Measurements from ENCODE around the gene AGAP1. TPM values are rescaled to one million over a fixed set of nuclear protein-coding genes. Genes with fewer than 3 reads are reported as not detected.

Gene AGAP1
- total RNA-seq, 1 donor: 18.5 TPM

- peaks cover 4% of the 10 kb centered on the region for H3K36me3 ChIP-seq (ENCODE audit: insufficient read depth, low read length)
- no peak overlapping the region for H2AFZ ChIP-seq (ENCODE audit: low read length)
- no peaks in the 10 kb centered on the region for H3K4me1 ChIP-seq (ENCODE audit: insufficient read depth, low read length)
- H3K27ac ChIP-seq (ENCODE audit: low read depth, low read length): no peak overlapping the region
- DNase-seq (ENCODE audit: insufficient read length, low spot score, missing footprints): peak; percentile 10
- H4K20me1 ChIP-seq (ENCODE audit: insufficient read depth, low read length): no peaks in the 10 kb centered on the region
- no peaks in the 10 kb centered on the region for H3K9me3 ChIP-seq (ENCODE audit: low read depth, low read length)
- no peaks in the 10 kb centered on the region for H3K79me2 ChIP-seq (ENCODE audit: insufficient read depth, low read length)
- TF ChIP-seq CTCF (IDR thresholded peaks at IDR 0.05; ENCODE audit: extremely low read depth, low read depth, low read length): no peak
- H3K4me3 ChIP-seq (ENCODE audit: insufficient read depth, low read length): no peak overlapping the region
- no peak overlapping the region for H3K4me2 ChIP-seq (ENCODE audit: insufficient read depth, low read length)
- H3K27me3 ChIP-seq (ENCODE audit: insufficient read depth, low read length): no peaks in the 10 kb centered on the region
These were observed 474.3 kb downstream of the AGAP1 start for GRCh38 chr2:235968155-235968554.

- H3K9me3 ChIP-seq (ENCODE audit: low read depth, low read length): no peaks in the 10 kb centered on the region
- no peak for TF ChIP-seq CTCF (IDR thresholded peaks at IDR 0.05; ENCODE audit: extremely low read depth, low read depth, low read length)
- H3K79me2 ChIP-seq (ENCODE audit: insufficient read depth, low read length): no peaks in the 10 kb centered on the region
These were observed 474.9 kb downstream of the AGAP1 start for GRCh38 chr2:235968616-235969324.

GRCh38 chr2:235970204-235971040 is 476.6 kb downstream of the AGAP1 start:
- H3K4me1 ChIP-seq (ENCODE audit: insufficient read depth, low read length): no peaks in the 10 kb centered on the region
- no peak overlapping the region for H3K4me3 ChIP-seq (ENCODE audit: insufficient read depth, low read length)
- DNase-seq (ENCODE audit: insufficient read length, low spot score, missing footprints): no peak
- H3K9me3 ChIP-seq (ENCODE audit: low read depth, low read length): no peaks in the 10 kb centered on the region
- H4K20me1 ChIP-seq (ENCODE audit: insufficient read depth, low read length): peaks cover 2% of the 10 kb centered on the region
- TF ChIP-seq CTCF (IDR thresholded peaks at IDR 0.05; ENCODE audit: extremely low read depth, low read depth, low read length): no peak
- H2AFZ ChIP-seq (ENCODE audit: low read length): no peak overlapping the region
- H3K4me2 ChIP-seq (ENCODE audit: insufficient read depth, low read length): no peak overlapping the region
- no peaks in the 10 kb centered on the region for H3K27me3 ChIP-seq (ENCODE audit: insufficient read depth, low read length)
- H3K36me3 ChIP-seq (ENCODE audit: insufficient read depth, low read length): peaks cover 4% of the 10 kb centered on the region
- no peaks in the 10 kb centered on the region for H3K79me2 ChIP-seq (ENCODE audit: insufficient read depth, low read length)
- no peak overlapping the region for H3K27ac ChIP-seq (ENCODE audit: low read depth, low read length)

More at GRCh38 chr2:235968616-235969324, 474.9 kb downstream of the AGAP1 start:
- Histone ChIP-seq H4K20me1 (ENCODE audit: insufficient read depth, low read length) (peaks cover 2% of the 10 kb centered on the region), H2AFZ (ENCODE audit: low read length) (no peak overlapping the region), H3K4me2 (ENCODE audit: insufficient read depth, low read length) (no peak overlapping the region), H3K27ac (ENCODE audit: low read depth, low read length) (no peak overlapping the region), H3K27me3 (ENCODE audit: insufficient read depth, low read length) (no peaks in the 10 kb centered on the region), H3K4me3 (ENCODE audit: insufficient read depth, low read length) (no peak overlapping the region), H3K4me1 (ENCODE audit: insufficient read depth, low read length) (no peaks in the 10 kb centered on the region), H3K36me3 (ENCODE audit: insufficient read depth, low read length) (peaks cover 4% of the 10 kb centered on the region)
- DNase-seq (ENCODE audit: insufficient read length, low spot score, missing footprints): no peak

- Histone ChIP-seq H2AFZ (ENCODE audit: low read length) (no peak overlapping the region), H3K79me2 (ENCODE audit: insufficient read depth, low read length) (no peaks in the 10 kb centered on the region), H4K20me1 (ENCODE audit: insufficient read depth, low read length) (peaks cover 2% of the 10 kb centered on the region), H3K4me1 (ENCODE audit: insufficient read depth, low read length) (no peaks in the 10 kb centered on the region), H3K4me2 (ENCODE audit: insufficient read depth, low read length) (no peak overlapping the region), H3K9me3 (ENCODE audit: low read depth, low read length) (no peaks in the 10 kb centered on the region), H3K36me3 (ENCODE audit: insufficient read depth, low read length) (no peaks in the 10 kb centered on the region), H3K27me3 (ENCODE audit: insufficient read depth, low read length) (no peaks in the 10 kb centered on the region), H3K4me3 (ENCODE audit: insufficient read depth, low read length) (no peak overlapping the region), H3K27ac (ENCODE audit: low read depth, low read length) (no peak overlapping the region)
- no peak for TF ChIP-seq CTCF (IDR thresholded peaks at IDR 0.05; ENCODE audit: extremely low read depth, low read depth, low read length)
- no peak for DNase-seq (ENCODE audit: insufficient read length, low spot score, missing footprints)
These were observed 482.7 kb downstream of the AGAP1 start for GRCh38 chr2:235976516-235976915.
